Measurements from ENCODE around the gene MRPL17.

The MRPL17 gene

DNA sequence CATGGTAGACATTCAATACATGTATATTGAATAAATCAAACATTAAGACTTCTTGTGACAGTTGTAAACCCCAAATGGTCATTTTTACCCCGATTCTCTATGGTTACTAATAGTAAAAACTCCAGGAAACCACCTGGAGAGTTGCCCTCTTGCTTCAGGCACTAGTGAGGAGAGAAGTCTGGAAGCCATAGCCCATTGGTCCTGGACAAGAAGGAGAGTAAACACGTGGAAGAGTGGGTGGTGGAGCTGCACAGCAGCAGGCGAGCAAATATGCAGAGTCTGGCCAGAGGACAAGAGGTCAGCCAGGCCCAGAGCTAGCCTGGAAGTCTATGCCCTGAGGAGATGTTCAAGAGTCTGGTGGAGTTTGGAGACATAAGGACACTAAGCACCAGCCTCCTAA lies 45.3 kb downstream of the MRPL17 start:
- no peak for DNase-seq
- Mint-ChIP-seq H3K4me3 (no peak overlapping the region), H3K27me3 (ENCODE audit: low read depth, poor library complexity) (peaks cover 1% of the 10 kb centered on the region), H3K9me3 (no peaks in the 10 kb centered on the region), H3K27ac (no peak overlapping the region), H3K36me3 (ENCODE audit: low read depth) (peaks cover 15% of the 10 kb centered on the region), H3K4me1 (peaks cover 12% of the 10 kb centered on the region)
- TF ChIP-seq CTCF (IDR thresholded peaks at IDR 0.05) = no peak

DNA sequence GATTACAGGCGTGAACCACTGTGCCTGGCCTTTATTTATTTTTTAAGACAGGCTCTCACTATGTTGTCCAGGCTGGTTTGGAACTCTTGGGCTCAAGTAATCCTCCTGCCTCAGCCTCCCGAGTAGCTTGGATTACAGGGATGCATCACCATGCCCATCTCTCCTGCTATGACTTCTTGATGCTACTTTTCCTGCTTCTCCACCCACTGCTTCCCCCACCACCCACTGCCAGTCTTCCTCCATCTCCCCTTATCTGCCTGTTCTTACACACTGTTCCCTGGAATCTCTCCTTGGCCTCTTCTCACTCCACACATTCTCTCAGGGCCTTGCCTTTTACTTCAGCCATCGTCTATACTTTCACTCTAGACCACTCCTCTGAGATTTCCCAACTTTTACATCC lies 46.7 kb downstream of the MRPL17 start:
- no peak for TF ChIP-seq CTCF (IDR thresholded peaks at IDR 0.05)
- DNase-seq = no peak
- no peak overlapping the region for H3K27ac Mint-ChIP-seq
- H3K36me3 Mint-ChIP-seq (ENCODE audit: low read depth) = peaks cover 29% of the 10 kb centered on the region
- H3K4me3 Mint-ChIP-seq = no peak overlapping the region
- no peaks in the 10 kb centered on the region for H3K9me3 Mint-ChIP-seq
- H3K27me3 Mint-ChIP-seq (ENCODE audit: low read depth, poor library complexity) = peaks cover 12% of the 10 kb centered on the region
- peaks cover 12% of the 10 kb centered on the region for H3K4me1 Mint-ChIP-seq

- Mint-ChIP-seq H3K36me3 (ENCODE audit: low read depth) (peaks cover 40% of the 10 kb centered on the region), H3K4me1 (peaks cover 12% of the 10 kb centered on the region), H3K27ac (no peak overlapping the region), H3K4me3 (no peak overlapping the region), H3K27me3 (ENCODE audit: low read depth, poor library complexity) (peaks cover 23% of the 10 kb centered on the region), H3K9me3 (no peaks in the 10 kb centered on the region)
- DNase-seq = peak; percentile 58
- no peak for TF ChIP-seq CTCF (IDR thresholded peaks at IDR 0.05)
These were observed 47.8 kb downstream of the MRPL17 start for GRCh38 chr11:6635082-6635932.

- H3K27ac Mint-ChIP-seq = no peak overlapping the region
- DNase-seq = no peak
- no peak for TF ChIP-seq CTCF (IDR thresholded peaks at IDR 0.05)
- peaks cover 10% of the 10 kb centered on the region for H3K4me1 Mint-ChIP-seq
- H3K36me3 Mint-ChIP-seq (ENCODE audit: low read depth) = peaks cover 43% of the 10 kb centered on the region
- H3K9me3 Mint-ChIP-seq = no peaks in the 10 kb centered on the region
- H3K4me3 Mint-ChIP-seq = no peak overlapping the region
- peaks cover 28% of the 10 kb centered on the region for H3K27me3 Mint-ChIP-seq (ENCODE audit: low read depth, poor library complexity)
These were observed 48.6 kb downstream of the MRPL17 start for GRCh38 chr11:6634534-6634933.

GRCh38 chr11:6633422-6634408 lies 49.4 kb downstream of the MRPL17 start:
- no peak overlapping the region for H3K4me3 Mint-ChIP-seq
- peaks cover 30% of the 10 kb centered on the region for H3K27me3 Mint-ChIP-seq (ENCODE audit: low read depth, poor library complexity)
- peaks cover 5% of the 10 kb centered on the region for H3K4me1 Mint-ChIP-seq
- H3K27ac Mint-ChIP-seq = peak overlapping the region; percentile 81
- TF ChIP-seq CTCF (IDR thresholded peaks at IDR 0.05) = no peak
- H3K36me3 Mint-ChIP-seq (ENCODE audit: low read depth) = peaks cover 45% of the 10 kb centered on the region
- DNase-seq = no peak
- H3K9me3 Mint-ChIP-seq = no peaks in the 10 kb centered on the region

All from nephron progenitor cell (in vitro differentiated cells).